ENCODE data around the gene ZFYVE28. TPM values are rescaled to one million over a fixed set of nuclear protein-coding genes. Genes with fewer than 3 reads are reported as not detected.

ZFYVE28 gene
- total RNA-seq, 1 donor from 2014 or later: 0.86 TPM

- no peak for DNase-seq (ENCODE audit: low read depth)
Observed at GRCh38 chr4:2252530-2253091, 165.8 kb downstream of the ZFYVE28 start.

GRCh38 chr4:2251795-2252529 lies 166.5 kb downstream of the ZFYVE28 start:
- DNase-seq (ENCODE audit: low read depth): no peak

GRCh38 chr4:2251073-2251794 lies 167.2 kb downstream of the ZFYVE28 start:
- no peak for DNase-seq (ENCODE audit: low read depth)

DNA sequence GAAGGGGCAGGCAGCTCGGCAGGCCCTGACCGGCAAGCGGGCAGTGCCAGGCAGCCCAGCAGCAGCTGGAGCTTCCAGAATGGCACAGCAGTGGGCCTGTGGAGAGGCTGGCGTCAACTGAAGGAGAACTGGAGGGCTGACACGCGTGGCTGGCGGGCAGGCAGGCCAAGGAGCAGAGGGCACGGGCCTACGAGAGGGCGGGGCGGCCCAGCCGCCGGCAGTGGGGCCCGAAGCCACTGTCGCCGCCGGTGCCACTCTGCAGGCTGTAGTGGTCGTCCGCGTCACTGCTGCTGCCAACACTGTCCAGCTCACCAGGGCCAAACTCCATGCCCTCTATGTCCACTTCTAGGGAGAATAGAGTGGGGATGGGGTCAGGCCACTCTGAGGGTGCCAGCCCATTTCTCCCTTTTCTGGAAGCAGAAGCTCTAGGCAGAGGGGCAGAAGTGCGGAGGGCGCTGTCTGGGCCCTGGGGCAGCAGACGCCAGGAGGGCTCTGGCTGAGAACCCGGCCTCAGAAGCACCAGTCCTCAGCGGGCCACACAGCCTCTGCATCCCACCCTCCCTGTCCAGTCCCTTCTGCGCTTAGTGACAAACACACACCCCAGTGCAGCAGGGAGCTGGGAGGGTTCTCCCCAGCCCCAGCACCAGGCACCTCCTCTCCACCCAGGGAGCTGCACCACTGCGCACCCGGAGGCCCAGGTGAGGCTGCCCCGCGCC lies 167.9 kb downstream of the ZFYVE28 start:
- DNase-seq (ENCODE audit: low read depth): no peak

DNA sequence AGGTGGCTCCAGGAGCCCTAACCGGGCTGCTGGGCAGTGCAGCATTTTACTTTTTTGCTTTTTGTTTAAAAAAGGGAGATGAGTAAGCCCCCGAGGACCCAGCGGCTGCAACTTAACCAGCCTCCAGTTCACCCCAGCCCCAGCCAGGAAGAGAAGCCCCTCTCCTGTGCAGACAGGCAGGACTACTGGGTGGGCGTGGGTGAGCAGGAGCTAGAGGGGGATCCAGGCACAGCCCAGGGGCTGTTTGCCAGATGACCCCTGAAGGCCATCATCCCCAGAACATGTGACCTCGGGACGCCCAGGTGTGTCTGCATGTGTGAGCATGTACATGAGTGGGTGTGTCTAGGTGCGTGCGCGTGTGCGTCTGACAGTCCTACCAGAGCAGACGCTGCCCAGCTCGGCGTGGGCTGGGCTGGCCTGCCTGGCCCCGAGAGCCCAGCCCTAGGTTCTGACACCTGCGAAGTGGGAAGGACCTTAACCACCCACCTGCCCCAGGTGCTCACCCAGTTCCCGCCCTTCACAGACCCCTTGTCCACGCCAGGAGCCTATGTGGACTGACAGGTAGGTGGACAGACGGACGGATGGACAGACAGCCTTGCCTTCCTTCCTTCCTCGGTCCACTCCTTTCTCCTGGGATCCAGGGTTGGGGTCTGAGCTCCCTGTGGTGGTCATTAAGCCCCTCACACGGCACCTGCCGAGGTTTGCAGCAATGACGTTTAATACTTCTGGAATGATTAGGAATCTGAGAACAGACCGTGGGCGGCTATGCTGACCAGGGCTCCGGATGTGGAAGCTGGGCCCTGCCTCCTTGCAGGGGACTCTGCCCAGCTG lies 168.7 kb downstream of the ZFYVE28 start:
- no peak for DNase-seq (ENCODE audit: low read depth)

DNA sequence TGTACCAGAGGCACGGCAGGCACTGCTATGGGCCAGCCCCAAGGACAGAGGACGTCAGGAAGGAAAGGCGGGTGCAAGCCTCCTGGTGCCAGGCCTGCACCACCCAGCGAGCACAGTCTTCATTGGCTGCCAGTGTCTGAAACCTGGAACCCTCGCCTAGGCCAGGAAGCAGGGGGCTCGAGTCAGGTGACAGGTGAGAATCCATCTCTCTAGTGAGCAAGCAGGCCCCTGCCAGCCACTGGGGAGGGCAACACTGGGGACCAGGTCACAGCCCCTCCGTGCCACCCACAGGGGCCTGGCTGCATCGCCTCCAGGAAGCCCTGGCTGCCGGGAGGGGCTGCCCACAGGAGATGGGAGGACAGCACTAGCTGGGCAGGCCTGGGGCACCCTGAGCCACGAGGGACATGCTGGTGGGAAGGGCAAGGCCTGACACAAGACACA lies 169.6 kb downstream of the ZFYVE28 start:
- DNase-seq (ENCODE audit: low read depth): no peak

DNA sequence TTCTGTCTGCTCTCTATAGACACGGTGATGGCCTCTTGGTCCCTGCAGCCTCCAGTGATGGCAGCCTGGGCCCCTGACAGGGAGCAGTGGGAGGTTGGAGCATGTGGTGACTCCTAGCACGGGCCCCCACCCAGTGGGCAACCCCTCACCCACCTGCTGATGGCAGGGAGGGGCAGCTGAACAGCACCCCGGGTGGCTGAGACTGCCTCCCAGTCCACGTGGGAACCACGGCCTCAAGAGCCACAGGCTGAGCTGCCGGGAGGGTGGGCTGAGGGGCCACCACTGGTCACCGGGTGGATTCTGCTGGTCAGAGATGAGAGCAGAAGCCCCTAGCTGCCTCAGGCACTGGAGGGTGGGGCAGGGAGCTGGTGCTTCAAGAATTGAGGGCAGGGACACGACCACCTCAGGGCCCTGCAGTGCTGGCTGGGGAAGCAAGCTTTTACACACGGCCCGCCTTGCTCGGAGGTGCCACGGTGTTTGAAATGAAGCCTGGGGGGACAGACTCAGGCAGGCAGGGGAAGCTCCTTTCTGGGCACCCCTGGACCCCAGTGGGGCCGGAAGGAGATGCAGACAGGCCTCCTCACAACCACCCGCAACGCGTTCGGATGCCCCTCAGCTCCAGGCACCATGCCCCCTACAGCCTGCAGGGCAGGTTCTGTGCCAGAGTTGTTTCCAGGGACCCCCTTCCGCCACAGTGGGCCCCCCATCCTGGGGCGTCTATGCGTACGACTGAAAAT lies 170.2 kb downstream of the ZFYVE28 start:
- no peak for DNase-seq (ENCODE audit: low read depth)

- no peak for DNase-seq (ENCODE audit: low read depth)
Observed at GRCh38 chr4:2247128-2248043, 171.1 kb downstream of the ZFYVE28 start.

- DNase-seq (ENCODE audit: low read depth): no peak
Observed at GRCh38 chr4:2246384-2247127, 171.9 kb downstream of the ZFYVE28 start.

GRCh38 chr4:2245787-2246275 lies 172.6 kb downstream of the ZFYVE28 start:
- DNase-seq (ENCODE audit: low read depth): no peak

GRCh38 chr4:2245057-2245786 lies 173.2 kb downstream of the ZFYVE28 start:
- DNase-seq (ENCODE audit: low read depth): no peak

DNA sequence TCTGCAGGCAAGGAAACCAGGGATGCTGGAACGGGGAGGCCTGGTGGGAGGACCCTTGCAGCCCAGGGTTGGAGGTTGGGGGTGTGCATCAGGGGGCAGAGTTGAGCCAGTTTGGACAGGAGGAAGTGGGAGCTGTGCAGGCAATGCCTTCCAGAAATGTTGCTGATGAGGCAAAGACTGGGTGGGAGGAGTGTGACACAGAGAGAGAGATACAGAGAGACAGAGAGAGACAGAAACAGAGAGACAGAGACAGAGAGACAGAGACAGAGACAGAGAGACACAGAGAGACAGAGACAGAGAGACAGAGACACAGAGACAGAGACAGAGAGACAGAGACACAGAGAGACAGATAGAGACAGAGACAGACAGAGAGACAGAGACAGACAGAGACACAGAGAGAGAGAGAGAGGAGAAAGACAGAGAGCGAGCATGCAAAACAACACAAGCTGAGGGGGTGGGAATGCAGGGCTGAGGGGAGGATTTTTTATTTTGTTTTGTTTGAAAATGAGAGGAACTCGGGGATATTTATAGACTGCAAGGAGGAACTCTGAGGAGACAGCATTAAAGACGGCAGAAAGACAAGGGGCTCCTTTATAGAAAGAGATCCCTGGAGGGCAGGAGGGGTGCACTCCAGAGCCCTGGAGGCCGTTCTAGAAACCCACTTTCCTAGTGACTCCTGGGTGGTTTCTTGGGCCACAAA lies 174.6 kb downstream of the ZFYVE28 start:
- peak; percentile 30 for DNase-seq (ENCODE audit: low read depth)

GRCh38 chr4:2241410-2242353 lies 176.8 kb downstream of the ZFYVE28 start, which contains the start of the genes HAUS3 and POLN:
Gene HAUS3, minus strand, starts transcription at chr4:2242121. Its CDS starts 1,175 bp downstream, at chr4:2240946.
Gene POLN, minus strand, starts transcription at chr4:2242121. Its CDS starts 12,890 bp downstream, at chr4:2229231.
- peak; percentile 98 for DNase-seq (ENCODE audit: low read depth)

DNA sequence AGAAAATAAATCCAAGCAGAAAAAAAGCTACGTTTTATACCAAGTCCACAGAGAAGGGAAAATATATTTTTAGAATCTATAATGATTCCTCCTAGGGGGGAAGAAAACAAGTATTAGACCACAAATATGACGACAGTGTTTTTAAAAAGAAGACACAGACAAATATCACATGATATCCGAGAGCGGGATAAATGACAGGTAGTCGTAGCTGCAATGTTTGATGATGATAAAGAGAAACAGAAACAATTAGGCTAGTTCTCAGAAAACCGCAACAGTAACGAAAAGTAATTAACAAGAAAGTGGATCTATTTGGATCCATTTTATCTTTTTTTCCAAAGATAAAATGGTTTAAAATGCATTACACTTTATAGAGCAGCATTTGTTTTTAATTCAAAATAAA lies 177.4 kb downstream of the ZFYVE28 start:
- DNase-seq (ENCODE audit: low read depth): no peak

DNA sequence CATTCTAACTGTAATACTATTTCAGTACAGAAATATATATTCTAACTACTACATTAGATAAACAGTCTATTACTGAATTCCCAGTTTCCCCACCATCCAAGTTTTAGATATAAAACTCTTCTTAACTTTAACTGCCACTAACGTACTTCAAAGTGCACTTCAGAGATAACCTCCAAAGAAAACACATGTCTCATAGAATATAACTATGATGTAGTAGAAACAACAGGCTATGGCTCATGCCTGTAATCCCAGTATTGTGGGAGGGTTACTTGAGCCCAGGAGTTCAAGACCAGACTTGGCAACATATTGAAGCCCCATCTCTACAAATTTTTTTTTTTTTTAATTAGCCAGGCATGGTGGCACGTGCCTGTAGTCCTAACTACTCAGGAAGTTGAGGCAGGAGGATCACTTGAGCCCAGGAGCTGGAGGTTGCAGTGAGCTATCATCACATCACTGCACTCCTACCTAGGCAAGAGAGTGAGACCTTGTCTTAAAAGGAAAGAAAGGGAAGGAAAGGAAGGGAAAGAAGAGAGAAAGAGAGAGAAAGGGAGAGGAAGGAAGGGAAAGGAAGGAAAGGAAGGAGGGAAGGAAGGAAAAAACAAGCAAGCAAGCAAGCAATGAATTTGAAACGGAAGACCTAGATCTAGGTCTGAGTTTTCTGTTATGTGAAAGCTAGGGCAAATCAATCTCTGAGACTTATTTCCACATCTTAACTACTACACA lies 181.3 kb downstream of the ZFYVE28 start:
- no peak for DNase-seq (ENCODE audit: low read depth)

All from myocyte (in vitro differentiated cells).